NB4 (cell line): ENCODE measurements around the gene YAF2.
A peak's percentile ranks its signal among the peaks of the same experiment; 100 is the strongest.

Source experiments
- DNase-seq: peaks from one replicate; pipeline ENCODE4 v3.0.0; 2010; ENCODE audit warnings: low read depth
- H3K4me3 ChIP-seq: one replicate; pipeline ENCODE4 v1.5.1; 2011; ENCODE audit warnings: mild to moderate bottlenecking, low read depth, low read length, moderate library complexity
- CTCF ChIP-seq: IDR thresholded peaks from one replicate; pipeline ENCODE4 v1.5.1; 2012; ENCODE audit warnings: low read depth, low read length
- MAX ChIP-seq: IDR thresholded peaks from 2 replicates; pipeline ENCODE4 v1.6.1; 2011; ENCODE audit warnings: low read depth, low read length
- MYC ChIP-seq: IDR thresholded peaks from 2 replicates; pipeline ENCODE4 v1.6.1; 2011; ENCODE audit warnings: low read depth, low read length
- POLR2A ChIP-seq: IDR thresholded peaks from 2 replicates; pipeline ENCODE4 v1.6.1; 2011; ENCODE audit warnings: mild to moderate bottlenecking; ENCODE audit not compliant: insufficient read length; ENCODE audit errors: extremely low read depth

YAF2 gene

GRCh38 chr12:42144158-42144407 lies 94.0 kb downstream of the YAF2 start:
- TF ChIP-seq CTCF, result no peak
- TF ChIP-seq POLR2A, result no peak
- no peak for TF ChIP-seq MAX
- TF ChIP-seq MYC, result no peak
- H3K4me3 ChIP-seq, result peak overlapping the region; percentile 88
- peak; percentile 52 for DNase-seq

- DNase-seq, result peak; percentile 29
These were observed 94.4 kb downstream of the YAF2 start for GRCh38 chr12:42143452-42144157.

GRCh38 chr12:42141981-42142606 lies 96.0 kb downstream of the YAF2 start:
- DNase-seq, result peak; percentile 64
- TF ChIP-seq MAX (no peak), MYC (no peak), POLR2A (no peak), CTCF (no peak)
- H3K4me3 ChIP-seq, result peak overlapping the region; percentile 88

More at GRCh38 chr12:42143452-42144157, 94.4 kb downstream of the YAF2 start:
- TF ChIP-seq MAX, result 0 out of 2 replicates have a peak, but pooled peaks have one; percentile 17
- TF ChIP-seq POLR2A, result no peak
- peak; percentile 12; the same call in 1 of the 2 replicates for TF ChIP-seq MYC
- peak overlapping the region; percentile 88 for H3K4me3 ChIP-seq

- no peak overlapping the region for H3K4me3 ChIP-seq
- no peak for TF ChIP-seq POLR2A
- no peak for TF ChIP-seq CTCF
- no peak for TF ChIP-seq MAX
- no peak for TF ChIP-seq MYC
- no peak for DNase-seq
These were observed 97.1 kb downstream of the YAF2 start for GRCh38 chr12:42140901-42141300.

GRCh38 chr12:42135259-42135814 lies 102.7 kb downstream of the YAF2 start:
- peak; percentile 64 for DNase-seq
- TF ChIP-seq MYC (no peak), MAX (no peak), POLR2A (no peak), CTCF (no peak)

More at GRCh38 chr12:42135259-42135814, 102.7 kb downstream of the YAF2 start:
- H3K4me3 ChIP-seq, result no peak overlapping the region
